ENCODE results near the gene LCK.

DNA sequence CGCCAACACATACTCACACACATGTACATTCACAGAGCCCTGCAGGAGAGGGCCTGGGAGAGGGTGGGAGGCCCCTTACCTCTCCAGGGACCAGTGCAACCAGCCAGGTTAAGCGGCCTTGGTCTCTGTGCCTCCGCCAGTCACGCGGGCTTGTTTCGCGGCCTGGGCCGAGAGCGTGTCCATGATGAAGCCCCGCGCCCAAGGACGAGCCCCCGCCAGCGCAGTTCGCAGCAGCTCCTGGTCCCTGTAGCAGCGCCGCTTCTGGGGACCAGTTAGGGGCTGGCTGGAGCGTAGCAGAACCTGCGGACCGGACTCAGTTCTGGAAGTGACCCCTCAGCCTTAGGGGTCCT is 11.3 kb upstream of the LCK start:
- TF ChIP-seq, protein P1, sequence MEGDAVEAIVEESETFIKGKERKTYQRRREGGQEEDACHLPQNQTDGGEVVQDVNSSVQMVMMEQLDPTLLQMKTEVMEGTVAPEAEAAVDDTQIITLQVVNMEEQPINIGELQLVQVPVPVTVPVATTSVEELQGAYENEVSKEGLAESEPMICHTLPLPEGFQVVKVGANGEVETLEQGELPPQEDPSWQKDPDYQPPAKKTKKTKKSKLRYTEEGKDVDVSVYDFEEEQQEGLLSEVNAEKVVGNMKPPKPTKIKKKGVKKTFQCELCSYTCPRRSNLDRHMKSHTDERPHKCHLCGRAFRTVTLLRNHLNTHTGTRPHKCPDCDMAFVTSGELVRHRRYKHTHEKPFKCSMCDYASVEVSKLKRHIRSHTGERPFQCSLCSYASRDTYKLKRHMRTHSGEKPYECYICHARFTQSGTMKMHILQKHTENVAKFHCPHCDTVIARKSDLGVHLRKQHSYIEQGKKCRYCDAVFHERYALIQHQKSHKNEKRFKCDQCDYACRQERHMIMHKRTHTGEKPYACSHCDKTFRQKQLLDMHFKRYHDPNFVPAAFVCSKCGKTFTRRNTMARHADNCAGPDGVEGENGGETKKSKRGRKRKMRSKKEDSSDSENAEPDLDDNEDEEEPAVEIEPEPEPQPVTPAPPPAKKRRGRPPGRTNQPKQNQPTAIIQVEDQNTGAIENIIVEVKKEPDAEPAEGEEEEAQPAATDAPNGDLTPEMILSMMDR (IDR thresholded peaks at IDR 0.05; ENCODE audit: low read depth, low read length): no peak
- TF ChIP-seq POLR2A (IDR thresholded peaks at IDR 0.05; ENCODE audit: extremely low read depth, insufficient read length) (no peak), MYC (IDR thresholded peaks at IDR 0.05; ENCODE audit: low read depth, low read length) (no peak)
- TF ChIP-seq, protein P2, sequence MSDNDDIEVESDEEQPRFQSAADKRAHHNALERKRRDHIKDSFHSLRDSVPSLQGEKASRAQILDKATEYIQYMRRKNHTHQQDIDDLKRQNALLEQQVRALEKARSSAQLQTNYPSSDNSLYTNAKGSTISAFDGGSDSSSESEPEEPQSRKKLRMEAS (IDR thresholded peaks at IDR 0.05; ENCODE audit: low read depth, low read length): no peak

Data from NB4 (cell line).